CD4-positive, alpha-beta T cell treated with Interleukin-6 for 4 hours (primary cell): ENCODE measurements around the gene TDRD15.
"Not testable (repeated sequence)": the region's sequence is repeated elsewhere in the genome, so short reads cannot be mapped to it uniquely, and the experiment has no call there.

Experiments
- DNase-seq: peaks from one replicate; pipeline ENCODE4 v3.0.0-alpha.2; 2020; ENCODE audit warnings: mixed read lengths

Gene TDRD15

DNA sequence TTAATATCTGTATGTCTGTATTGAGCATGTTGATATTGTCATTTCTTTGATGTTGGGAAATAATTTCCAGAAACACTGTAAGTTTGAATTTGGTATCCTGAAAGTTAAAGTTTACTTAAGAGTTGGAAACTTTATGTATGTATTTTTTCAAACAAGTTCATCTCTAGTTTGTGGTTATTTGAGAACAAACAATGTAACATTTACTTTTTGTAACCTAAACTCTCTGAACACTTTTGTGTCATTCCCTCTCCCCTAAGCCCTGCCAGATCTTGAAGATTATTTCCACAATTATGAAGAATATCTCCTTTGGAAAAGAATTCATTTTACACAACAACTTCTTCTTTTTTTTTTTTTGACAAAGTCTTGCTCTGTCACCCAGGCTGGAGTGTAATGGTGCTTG, 24.9 kb downstream of the TDRD15 start:
- DNase-seq: no peak

GRCh38 chr2:21151234-21151633, 27.5 kb downstream of the TDRD15 start:
- not testable (repeated sequence) for DNase-seq

DNA sequence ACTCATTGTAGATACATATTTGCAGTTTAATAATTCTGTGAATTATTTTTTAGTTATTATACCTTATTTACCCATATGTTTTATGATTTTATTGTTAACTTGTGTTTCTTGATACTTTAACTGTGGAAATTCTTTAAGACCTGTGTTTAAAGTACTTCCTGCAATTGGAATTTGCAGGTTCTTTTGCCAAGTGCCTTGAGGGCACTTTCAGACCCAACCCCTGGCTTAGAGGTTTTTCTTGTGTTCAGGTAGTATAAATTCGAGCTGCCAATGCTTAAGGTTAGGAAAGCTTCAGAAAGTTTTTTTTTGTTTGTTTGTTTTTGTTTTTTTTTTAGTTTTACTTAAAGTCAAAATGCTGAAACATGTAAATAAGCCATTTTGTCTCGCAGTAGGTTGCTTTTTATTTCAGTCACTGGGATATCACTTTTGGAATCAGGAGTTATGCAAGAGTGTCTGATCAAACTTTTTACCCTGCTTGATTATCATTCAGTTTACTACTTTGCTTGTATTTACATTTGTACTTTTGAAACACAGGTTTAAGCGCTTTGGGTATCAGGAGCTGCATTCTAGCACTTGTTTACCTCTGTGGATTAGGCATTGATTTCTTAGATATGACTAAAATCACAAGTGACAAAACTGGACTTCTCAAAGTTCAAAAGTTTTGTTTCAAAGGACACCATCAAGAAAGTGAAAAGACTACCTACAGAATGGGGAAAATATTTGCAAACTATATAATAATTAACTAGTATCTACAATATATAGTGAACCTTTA, 31.8 kb downstream of the TDRD15 start:
- DNase-seq: no peak

- no peak for DNase-seq
These were observed 37.4 kb downstream of the TDRD15 start for GRCh38 chr2:21161122-21161521.

- DNase-seq: no peak
These were observed 38.3 kb downstream of the TDRD15 start for GRCh38 chr2:21161832-21162614.

GRCh38 chr2:21162615-21162878, 38.8 kb downstream of the TDRD15 start:
- no peak for DNase-seq

GRCh38 chr2:21163213-21163612, 39.4 kb downstream of the TDRD15 start:
- DNase-seq: no peak

- DNase-seq: no peak
These were observed 41.6 kb downstream of the TDRD15 start for GRCh38 chr2:21165350-21165749.

DNA sequence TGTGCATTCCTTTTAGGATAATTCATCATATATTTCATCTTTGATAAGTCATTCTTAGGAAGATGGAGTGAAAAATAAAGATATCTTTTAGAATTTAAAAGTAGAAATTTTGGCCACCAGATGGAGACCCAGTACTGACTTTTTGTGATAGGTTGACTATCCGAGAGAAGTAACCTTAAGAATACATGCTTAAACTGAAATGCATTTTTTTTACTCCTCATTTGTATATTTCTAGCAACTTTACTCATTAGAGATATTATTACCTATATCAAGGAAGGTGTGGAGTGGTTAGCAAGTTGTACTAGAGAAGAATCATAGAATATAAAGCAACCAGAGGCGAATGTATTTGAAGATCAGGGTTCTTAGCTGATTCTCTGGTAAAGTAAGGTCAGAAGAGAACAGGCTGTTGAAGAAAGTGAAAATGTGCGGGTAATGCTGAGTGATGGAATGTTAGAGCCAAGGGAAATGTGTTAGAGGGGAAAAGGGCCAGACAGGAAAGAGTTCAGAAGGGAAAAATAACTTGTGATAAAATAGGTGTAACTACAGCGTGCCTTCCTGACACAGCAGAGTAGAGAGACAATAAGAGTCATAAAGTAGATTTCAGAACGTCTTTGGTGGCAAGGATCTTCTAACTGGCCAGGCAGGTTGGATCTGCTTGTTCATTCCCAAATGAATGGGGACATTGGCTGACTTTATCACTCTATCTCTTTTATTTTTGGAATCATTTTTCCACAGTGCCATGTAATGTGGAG, 52.3 kb downstream of the TDRD15 start:
- no peak for DNase-seq

- no peak for DNase-seq
These were observed 58.2 kb downstream of the TDRD15 start for GRCh38 chr2:21181957-21182356.

DNA sequence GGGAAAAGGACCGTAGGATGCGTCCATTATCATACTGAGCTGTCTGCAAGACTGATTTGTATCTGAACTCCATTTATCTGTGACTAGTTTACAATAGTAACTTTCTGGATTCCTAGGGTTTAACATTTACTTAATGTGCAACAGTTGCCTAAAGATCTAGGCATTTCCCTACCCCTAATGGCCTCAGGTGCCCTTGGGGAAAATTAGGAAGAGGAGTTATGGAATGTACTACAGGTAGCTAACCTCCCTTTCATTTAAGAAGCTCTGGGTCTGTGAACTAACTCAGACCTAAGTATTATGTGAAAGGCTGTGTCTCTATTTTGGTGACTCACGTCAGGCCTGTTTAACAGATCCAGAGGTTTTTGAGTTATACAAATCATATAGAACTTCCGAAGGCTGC, 59.5 kb downstream of the TDRD15 start:
- DNase-seq: no peak

- no peak for DNase-seq
These were observed 60.0 kb downstream of the TDRD15 start for GRCh38 chr2:21183726-21184125.

GRCh38 chr2:21191535-21191934, 67.8 kb downstream of the TDRD15 start:
- no peak for DNase-seq
